ENCODE measurements around the gene TDO2. TPM values are rescaled to one million over a fixed set of nuclear protein-coding genes. Genes with fewer than 3 reads are reported as not detected.

The TDO2 gene
- total RNA-seq, 1 donor = 1.4 TPM

GRCh38 chr4:155881555-155881954 is 21.9 kb upstream of the TDO2 start:
- no peaks in the 10 kb centered on the region for H4K20me1 ChIP-seq (ENCODE audit: insufficient read depth, low read length)
- no peaks in the 10 kb centered on the region for H3K36me3 ChIP-seq (ENCODE audit: insufficient read depth, low read length)
- H3K79me2 ChIP-seq (ENCODE audit: insufficient read depth, low read length) = no peaks in the 10 kb centered on the region
- H2AFZ ChIP-seq (ENCODE audit: low read length) = no peak overlapping the region
- TF ChIP-seq CTCF (IDR thresholded peaks at IDR 0.05; ENCODE audit: extremely low read depth, low read depth, low read length) = no peak
- H3K4me2 ChIP-seq (ENCODE audit: insufficient read depth, low read length) = no peak overlapping the region
- no peaks in the 10 kb centered on the region for H3K27me3 ChIP-seq (ENCODE audit: insufficient read depth, low read length)
- no peak overlapping the region for H3K4me3 ChIP-seq (ENCODE audit: insufficient read depth, low read length)
- no peak overlapping the region for H3K27ac ChIP-seq (ENCODE audit: low read depth, low read length)
- no peaks in the 10 kb centered on the region for H3K9me3 ChIP-seq (ENCODE audit: low read depth, low read length)
- DNase-seq (ENCODE audit: insufficient read length, low spot score, missing footprints) = no peak
- no peaks in the 10 kb centered on the region for H3K4me1 ChIP-seq (ENCODE audit: insufficient read depth, low read length)

- H3K4me3 ChIP-seq (ENCODE audit: insufficient read depth, low read length) = no peak overlapping the region
- no peaks in the 10 kb centered on the region for H3K79me2 ChIP-seq (ENCODE audit: insufficient read depth, low read length)
- no peaks in the 10 kb centered on the region for H3K9me3 ChIP-seq (ENCODE audit: low read depth, low read length)
- H3K27me3 ChIP-seq (ENCODE audit: insufficient read depth, low read length) = no peaks in the 10 kb centered on the region
- H2AFZ ChIP-seq (ENCODE audit: low read length) = no peak overlapping the region
- H4K20me1 ChIP-seq (ENCODE audit: insufficient read depth, low read length) = no peaks in the 10 kb centered on the region
- H3K27ac ChIP-seq (ENCODE audit: low read depth, low read length) = no peak overlapping the region
- no peak overlapping the region for H3K4me2 ChIP-seq (ENCODE audit: insufficient read depth, low read length)
- no peak for DNase-seq (ENCODE audit: insufficient read length, low spot score, missing footprints)
- peaks cover 2% of the 10 kb centered on the region for H3K4me1 ChIP-seq (ENCODE audit: insufficient read depth, low read length)
- TF ChIP-seq CTCF (IDR thresholded peaks at IDR 0.05; ENCODE audit: extremely low read depth, low read depth, low read length) = no peak
- H3K36me3 ChIP-seq (ENCODE audit: insufficient read depth, low read length) = no peaks in the 10 kb centered on the region
These were observed 19.6 kb upstream of the TDO2 start for GRCh38 chr4:155883895-155884294.

GRCh38 chr4:155885666-155886065 is 17.8 kb upstream of the TDO2 start:
- Histone ChIP-seq H3K36me3 (ENCODE audit: insufficient read depth, low read length) (no peaks in the 10 kb centered on the region), H3K4me3 (ENCODE audit: insufficient read depth, low read length) (no peak overlapping the region), H3K27me3 (ENCODE audit: insufficient read depth, low read length) (no peaks in the 10 kb centered on the region), H3K4me1 (ENCODE audit: insufficient read depth, low read length) (peaks cover 4% of the 10 kb centered on the region), H3K4me2 (ENCODE audit: insufficient read depth, low read length) (no peak overlapping the region), H3K79me2 (ENCODE audit: insufficient read depth, low read length) (no peaks in the 10 kb centered on the region), H3K9me3 (ENCODE audit: low read depth, low read length) (no peaks in the 10 kb centered on the region), H4K20me1 (ENCODE audit: insufficient read depth, low read length) (no peaks in the 10 kb centered on the region), H3K27ac (ENCODE audit: low read depth, low read length) (no peak overlapping the region), H2AFZ (ENCODE audit: low read length) (no peak overlapping the region)
- TF ChIP-seq CTCF (IDR thresholded peaks at IDR 0.05; ENCODE audit: extremely low read depth, low read depth, low read length) = no peak
- no peak for DNase-seq (ENCODE audit: insufficient read length, low spot score, missing footprints)

GRCh38 chr4:155887045-155887444 is 16.5 kb upstream of the TDO2 start:
- TF ChIP-seq CTCF (IDR thresholded peaks at IDR 0.05; ENCODE audit: extremely low read depth, low read depth, low read length) = no peak
- Histone ChIP-seq H3K4me2 (ENCODE audit: insufficient read depth, low read length) (no peak overlapping the region), H3K4me3 (ENCODE audit: insufficient read depth, low read length) (no peak overlapping the region)

More at GRCh38 chr4:155887045-155887444, 16.5 kb upstream of the TDO2 start:
- Histone ChIP-seq H3K9me3 (ENCODE audit: low read depth, low read length) (no peaks in the 10 kb centered on the region), H3K27ac (ENCODE audit: low read depth, low read length) (no peak overlapping the region), H3K36me3 (ENCODE audit: insufficient read depth, low read length) (no peaks in the 10 kb centered on the region), H4K20me1 (ENCODE audit: insufficient read depth, low read length) (no peaks in the 10 kb centered on the region), H3K27me3 (ENCODE audit: insufficient read depth, low read length) (no peaks in the 10 kb centered on the region), H3K4me1 (ENCODE audit: insufficient read depth, low read length) (peaks cover 4% of the 10 kb centered on the region), H3K79me2 (ENCODE audit: insufficient read depth, low read length) (no peaks in the 10 kb centered on the region), H2AFZ (ENCODE audit: low read length) (no peak overlapping the region)
- DNase-seq (ENCODE audit: insufficient read length, low spot score, missing footprints) = no peak
